SIG-M5 (cell line): ENCODE data around the gene SGIP1.

Experiments
- DNase-seq: peaks from one replicate; lab custom pipeline; 2025; lab: John Stamatoyannopoulos, UW

The SGIP1 gene

DNA sequence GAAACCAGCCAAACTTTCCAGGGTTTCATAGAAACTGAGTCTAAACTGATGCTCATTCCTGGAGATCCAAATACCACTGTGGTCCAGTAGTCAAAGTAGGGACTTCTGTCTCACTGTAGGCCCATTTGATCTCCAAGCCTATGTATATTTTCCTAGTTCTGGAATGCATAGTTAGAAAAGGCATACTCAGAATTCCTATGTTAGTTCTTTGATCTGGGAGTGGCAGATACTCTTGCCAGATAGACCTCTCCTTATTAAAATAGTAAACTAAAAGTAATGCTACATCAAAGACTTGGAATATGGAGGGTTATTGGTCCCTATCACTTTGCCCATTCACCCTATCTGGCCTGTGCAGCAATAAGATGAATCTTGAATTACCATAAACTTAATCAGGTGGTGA, 10.4 kb upstream of the SGIP1 start:
- no peak for DNase-seq

DNA sequence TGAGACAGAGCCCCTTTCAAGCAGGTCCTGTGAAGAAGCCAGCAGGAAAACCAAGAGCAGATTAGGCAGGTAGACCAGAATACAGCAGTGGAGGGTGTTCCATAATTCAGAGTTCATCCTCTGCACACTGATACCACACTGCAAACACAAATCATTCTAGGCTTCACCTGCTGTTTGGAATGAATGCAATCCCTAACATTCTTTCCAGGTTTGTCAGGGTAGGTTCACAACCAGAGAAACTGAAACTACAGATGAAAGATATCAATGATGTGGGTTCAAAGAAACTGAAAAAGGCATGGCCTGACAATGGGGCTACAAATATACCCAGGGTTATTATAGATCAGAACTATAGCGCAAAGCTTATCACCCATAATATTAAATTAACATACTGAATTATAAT, 8.9 kb upstream of the SGIP1 start:
- DNase-seq, result no peak

- DNase-seq, result no peak
Measured at GRCh38 chr1:66526036-66526435, 7.9 kb upstream of the SGIP1 start.

GRCh38 chr1:66526991-66527390, 7.0 kb upstream of the SGIP1 start:
- no peak for DNase-seq

GRCh38 chr1:66527686-66528085, 6.3 kb upstream of the SGIP1 start:
- DNase-seq, result no peak

DNA sequence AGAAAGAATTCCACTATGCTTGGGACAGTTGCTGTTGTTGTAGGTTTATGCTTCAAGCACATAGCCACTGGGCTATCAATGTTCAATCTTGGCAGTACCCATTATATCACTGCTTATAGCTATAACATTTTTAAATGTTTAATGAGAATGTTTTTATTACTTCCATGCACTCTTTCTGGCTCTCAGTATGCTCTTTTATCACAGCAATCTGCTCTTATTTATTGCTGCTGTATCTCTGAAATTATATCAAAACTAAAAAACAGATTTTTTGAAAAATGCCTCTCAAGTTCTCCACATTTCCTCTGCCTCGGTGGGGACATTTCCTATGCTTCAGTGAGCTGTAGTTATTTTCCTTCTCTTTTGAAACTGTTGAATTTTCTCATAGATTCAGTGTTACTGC, 5.4 kb upstream of the SGIP1 start:
- DNase-seq, result no peak

- no peak for DNase-seq
Measured at GRCh38 chr1:66532214-66532613, 1.7 kb upstream of the SGIP1 start.

- no peak for DNase-seq
Measured at GRCh38 chr1:66532798-66533783, 862 bp upstream of the SGIP1 start.

DNA sequence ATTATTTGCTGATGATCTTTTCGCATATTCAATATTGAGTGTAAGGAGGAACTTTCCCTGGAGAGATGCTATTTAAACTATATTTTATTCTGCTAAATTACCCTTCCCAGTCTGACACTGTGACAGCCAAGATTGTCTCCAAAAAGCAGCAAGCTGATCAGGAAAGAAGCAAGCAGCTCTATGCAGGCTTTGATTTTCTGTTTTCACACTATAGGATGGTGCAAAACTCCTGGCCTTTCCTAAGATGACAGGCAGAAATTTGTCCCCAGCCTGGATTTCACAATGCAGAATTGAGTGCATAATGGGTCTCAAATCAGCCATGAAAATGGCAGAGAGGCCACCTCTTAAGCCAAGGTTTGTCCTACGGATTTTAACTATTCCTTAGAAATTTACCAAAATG, 1.1 kb downstream of the SGIP1 start:
- DNase-seq, result no peak

- no peak for DNase-seq
Measured at GRCh38 chr1:66535853-66536252, 1.9 kb downstream of the SGIP1 start.

GRCh38 chr1:66537718-66538117, 3.8 kb downstream of the SGIP1 start:
- no peak for DNase-seq

DNA sequence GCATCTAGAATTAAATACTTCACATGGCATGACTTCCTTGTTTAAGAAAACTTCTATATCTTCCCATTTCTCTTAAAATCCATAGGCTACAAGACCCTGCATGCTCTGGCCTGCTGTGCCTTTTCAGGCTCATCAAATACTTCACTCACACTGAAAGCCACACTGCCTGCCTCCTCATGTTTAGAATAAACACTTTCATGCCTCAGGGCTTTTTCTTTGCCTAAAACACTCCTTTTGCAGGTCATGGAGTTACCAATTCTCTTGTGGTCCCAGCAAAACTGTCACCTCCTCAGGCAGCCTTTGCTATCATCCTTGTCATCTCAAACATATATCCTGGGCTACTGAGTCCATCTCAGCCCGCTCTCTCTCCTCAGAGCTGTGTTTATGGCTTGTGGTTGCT, 5.5 kb downstream of the SGIP1 start:
- no peak for DNase-seq

GRCh38 chr1:66540434-66541032, 6.6 kb downstream of the SGIP1 start:
- no peak for DNase-seq

GRCh38 chr1:66542314-66542713, 8.4 kb downstream of the SGIP1 start:
- DNase-seq, result no peak

DNA sequence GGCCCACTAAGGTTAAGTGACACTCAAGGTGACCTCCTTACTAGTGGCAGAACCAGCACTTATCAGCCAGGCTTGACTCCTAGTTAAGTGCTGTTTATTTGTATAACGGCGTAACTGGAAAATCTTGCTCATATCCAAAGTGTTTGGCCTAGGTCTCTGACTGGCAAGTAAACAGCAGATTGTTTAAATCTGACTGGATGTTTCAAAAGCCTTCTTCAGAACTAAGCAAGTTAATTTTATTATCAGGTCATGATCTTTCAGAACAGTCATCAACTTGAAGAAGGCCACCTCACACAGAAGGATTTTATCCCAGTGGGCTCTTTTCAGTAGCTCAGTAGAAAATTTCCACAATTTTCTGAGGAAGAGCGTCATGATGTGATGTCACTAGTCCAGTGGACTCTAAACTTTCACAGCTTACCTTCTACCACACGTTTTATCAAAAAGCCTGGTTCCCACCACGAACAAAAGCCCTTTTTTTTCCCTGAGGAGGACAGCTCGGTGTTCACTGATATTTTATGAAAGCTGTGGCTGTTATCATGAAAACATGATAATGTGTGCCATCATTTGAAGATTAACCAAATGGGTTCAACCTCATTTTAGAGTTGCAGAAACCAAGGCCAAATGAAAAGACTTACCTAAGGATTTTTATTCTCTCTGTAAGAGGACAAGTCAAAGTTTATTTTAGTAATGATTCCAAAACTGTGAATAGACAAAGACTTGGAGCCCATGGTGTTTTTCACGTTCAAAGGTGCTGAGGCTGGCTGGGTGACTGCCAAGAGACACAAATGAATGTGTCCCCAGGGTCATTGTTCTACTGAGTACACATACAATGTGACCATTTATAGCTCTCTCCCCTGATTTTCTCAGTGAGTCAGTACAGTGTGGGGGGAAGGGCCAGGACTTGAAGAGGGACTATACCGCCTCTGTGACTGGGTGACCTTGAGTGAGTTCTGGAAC, 9.1 kb downstream of the SGIP1 start:
- no peak for DNase-seq

DNA sequence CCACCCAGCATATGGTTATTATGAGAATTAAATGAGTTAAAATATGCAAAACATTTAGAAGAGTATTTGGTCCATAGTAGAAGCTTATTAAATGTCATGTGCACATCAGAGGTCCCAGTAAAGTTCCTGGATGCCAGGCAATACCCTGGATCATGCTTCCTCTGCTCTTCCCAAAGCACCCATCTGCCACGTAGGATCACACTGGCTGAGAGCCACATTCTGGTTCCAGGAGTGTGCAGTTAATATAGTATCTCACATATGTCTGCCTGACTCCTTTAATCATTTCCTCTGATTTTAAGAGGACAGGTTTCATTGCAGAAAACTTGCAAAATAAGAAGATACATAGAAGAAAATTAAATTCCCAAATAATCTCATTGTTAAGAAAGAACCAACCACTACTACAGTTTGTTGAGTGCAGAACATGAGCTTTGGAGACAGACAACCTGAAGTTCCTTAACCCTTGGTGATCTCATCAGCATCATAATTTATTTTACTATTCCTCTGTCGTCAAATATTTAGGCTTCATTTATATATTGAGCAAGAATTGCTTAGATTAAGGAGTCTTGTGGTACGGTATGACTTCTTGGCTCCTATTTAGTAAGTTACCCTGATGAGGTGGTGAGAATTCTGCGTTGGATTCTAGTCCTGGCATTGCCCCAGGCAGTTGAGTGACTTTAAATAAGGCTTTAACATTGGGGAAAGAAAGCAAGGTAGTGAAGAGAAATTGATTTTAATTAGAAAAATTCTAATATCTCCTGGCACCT, 12.3 kb downstream of the SGIP1 start:
- DNase-seq, result no peak

- DNase-seq, result no peak
Measured at GRCh38 chr1:66549017-66549416, 15.1 kb downstream of the SGIP1 start.

DNA sequence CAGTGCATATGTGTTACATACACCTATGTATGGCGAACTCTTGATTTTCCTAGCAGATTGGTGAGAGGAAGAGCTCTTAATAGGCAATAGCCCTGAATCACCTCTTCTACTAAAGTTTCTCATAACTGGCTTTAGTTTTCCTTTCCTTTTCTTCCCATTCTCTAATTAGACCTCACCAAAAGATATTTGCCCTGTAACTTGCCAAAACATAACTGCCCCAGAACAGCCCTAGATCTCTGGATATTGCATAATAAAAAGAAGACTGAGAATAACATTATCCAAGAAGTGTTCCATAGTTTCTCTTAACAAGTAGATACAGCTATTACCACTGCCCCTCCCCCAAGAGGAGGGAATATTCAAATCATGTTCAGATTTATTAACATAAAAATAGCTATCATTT, 16.3 kb downstream of the SGIP1 start:
- no peak for DNase-seq

DNA sequence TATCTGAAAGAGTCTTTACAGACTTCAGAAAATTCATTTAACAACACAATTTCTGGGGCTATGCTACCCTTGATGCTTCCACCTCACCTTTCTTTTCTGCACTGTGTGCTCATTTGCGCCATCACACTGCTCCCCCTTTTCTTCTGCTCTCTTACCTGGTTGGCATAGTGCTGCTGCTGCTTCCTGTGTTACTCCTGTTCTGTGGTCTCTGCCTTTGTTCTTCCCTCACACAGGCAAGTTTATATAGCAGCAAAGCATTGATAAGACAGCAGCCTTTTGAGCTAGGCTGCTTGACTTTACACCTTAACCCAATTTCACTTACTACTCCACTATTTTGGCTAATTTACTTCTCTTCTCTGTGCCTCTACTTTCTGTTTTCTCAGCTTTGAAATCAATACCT, 18.3 kb downstream of the SGIP1 start:
- DNase-seq, result no peak

GRCh38 chr1:66552829-66553228, 18.9 kb downstream of the SGIP1 start:
- DNase-seq, result no peak

GRCh38 chr1:66553846-66554245, 19.9 kb downstream of the SGIP1 start:
- no peak for DNase-seq

DNA sequence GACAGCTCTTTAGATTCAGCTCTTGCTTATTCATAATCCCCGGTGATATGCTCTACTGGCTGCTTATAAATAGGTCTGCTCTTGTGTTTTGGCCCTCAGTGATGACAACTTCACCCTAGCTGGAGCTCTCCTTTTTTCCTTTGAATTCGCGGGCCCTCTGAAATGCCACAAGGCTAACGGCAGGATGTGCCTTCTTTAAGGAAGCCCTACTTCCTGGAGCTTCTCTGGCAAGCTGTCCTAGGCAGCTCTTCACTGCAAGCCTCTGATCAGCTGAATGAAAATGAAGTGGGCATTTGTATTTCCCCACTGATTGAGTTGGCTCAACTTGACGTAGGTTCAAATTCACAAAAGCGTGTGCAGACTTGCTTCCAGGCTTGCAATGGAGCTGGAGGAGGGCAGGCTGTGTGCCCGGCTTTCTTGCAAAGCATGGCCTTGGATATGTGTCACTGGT, 22.2 kb downstream of the SGIP1 start:
- no peak for DNase-seq
